HepG2 (cell line): Measurements from ENCODE around the gene SLC29A1. TPM values are rescaled to one million over a fixed set of nuclear protein-coding genes. Genes with fewer than 3 reads are reported as not detected.

ENCODE experiments used
- ETV5 ChIP-seq: IDR thresholded peaks from 2 replicates; pipeline ENCODE4 v1.6.1; 2018; ENCODE audit warnings: missing biosample characterization, missing genetic modification reagents, inconsistent platforms, borderline replicate concordance
- FOXA3 ChIP-seq: IDR thresholded peaks from 2 replicates; pipeline ENCODE4 v1.6.1; 2016; ENCODE audit warnings: missing genetic modification reagents, missing compliant biosample characterization
- HDAC2 ChIP-seq: sonication (generic); formaldehyde crosslinking; IDR thresholded peaks from 2 replicates; pipeline ENCODE4 v1.4.0; 2020; ENCODE audit warnings: missing genetic modification reagents
- KDM2A ChIP-seq: sonication (generic); formaldehyde crosslinking; IDR thresholded peaks from 2 replicates; pipeline ENCODE4 v1.4.0; 2020; ENCODE audit warnings: low read depth, missing genetic modification reagents, borderline replicate concordance
- MED13 ChIP-seq: sonication (generic); formaldehyde crosslinking; IDR thresholded peaks from 2 replicates; pipeline ENCODE4 v1.5.0; 2020; ENCODE audit warnings: missing genetic modification reagents
- PITX1 ChIP-seq: sonication (generic); formaldehyde crosslinking; IDR thresholded peaks from 2 replicates; pipeline ENCODE4 v1.5.1; 2020; ENCODE audit warnings: mild to moderate bottlenecking, missing genetic modification reagents
- POLR2G ChIP-seq: fragments of 200-400 bp; formaldehyde crosslinking; IDR thresholded peaks from 2 replicates; pipeline ENCODE4 v1.6.1; 2018; ENCODE audit warnings: mild to moderate bottlenecking, low read depth, low read length, moderate library complexity
- RXRA ChIP-seq: sonication (generic); formaldehyde crosslinking; IDR thresholded peaks from 2 replicates; pipeline ENCODE4 v1.5.1; 2020; ENCODE audit warnings: missing genetic modification reagents
- SRSF1 ChIP-seq: fragments of 200-400 bp; formaldehyde crosslinking; optimal IDR thresholded peaks from 2 replicates; pipeline ENCODE3; 2017; ENCODE audit warnings: mild to moderate bottlenecking, low read depth, low read length, moderate library complexity
- TBL1XR1 ChIP-seq: fragments of 150-350 bp; IDR thresholded peaks from 2 replicates; pipeline ENCODE4 v1.6.1; 2014; ENCODE audit warnings: borderline replicate concordance, low read length; ENCODE audit not compliant: partially characterized antibody
- TBX2 ChIP-seq: sonication (generic); formaldehyde crosslinking; IDR thresholded peaks from 2 replicates; pipeline ENCODE4 v1.5.0; 2020; ENCODE audit warnings: missing genetic modification reagents, mild to moderate bottlenecking, borderline replicate concordance
- ZFP1 ChIP-seq: IDR thresholded peaks from 2 replicates; pipeline ENCODE4 v1.6.1; 2016
- ZNF256 ChIP-seq: sonication (generic); formaldehyde crosslinking; conservative IDR thresholded peaks from 2 replicates; pipeline ENCODE4 v1.4.0; 2020; ENCODE audit warnings: missing genetic modification reagents
- polyA plus RNA-seq, 8 experiments: library from polyadenylated mRNA; depleted of rRNA in 3 of 8; stranded (reverse) in 7 of 8; unstranded in 1 of 8; fragments of >200 nt; fragmentation: Illumina TruSeq in 4 of 8; extraction: Trizol in 4 of 8; gene quantifications; 2 replicates each; pipeline versions ENCODE4 v1.2.1 to v1.2.3, GENCODE V29; 2011 to 2016; ENCODE audit warnings: low read depth in 4 of 8, missing spikeins in 1 of 8, mixed read lengths in 1 of 8; ENCODE audit not compliant: insufficient read depth in 1 of 8
- total RNA-seq, 5 experiments: library from RNA; depleted of rRNA; stranded (reverse); fragments of >200 nt; fragmentation: Illumina TruSeq; extraction: Trizol; gene quantifications; 2 replicates each; pipeline ENCODE4 v1.2.3, GENCODE V29; 2016; ENCODE audit warnings: low read depth in 1 of 5
- TF ChIP-seq, protein P1 (sequence below): sonication (generic); formaldehyde crosslinking; IDR thresholded peaks from 2 replicates; pipeline ENCODE4 v1.4.0; 2020; ENCODE audit warnings: missing genetic modification reagents
- TF ChIP-seq, protein P2 (sequence below): sonication (generic); formaldehyde crosslinking; IDR thresholded peaks from 2 replicates; pipeline ENCODE4 v1.8.0; 2022; ENCODE audit warnings: missing genetic modification reagents, mild to moderate bottlenecking, borderline replicate concordance
- TF ChIP-seq, protein P3 (sequence below): sonication (generic); formaldehyde crosslinking; IDR thresholded peaks from 2 replicates; pipeline ENCODE4 v1.5.0; 2020; ENCODE audit warnings: missing genetic modification reagents, mild to moderate bottlenecking, borderline replicate concordance
- TF ChIP-seq, protein P4 (sequence below): sonication (generic); formaldehyde crosslinking; conservative IDR thresholded peaks from 2 replicates; pipeline ENCODE4 v1.4.0; 2020; ENCODE audit warnings: missing genetic modification reagents
- TF ChIP-seq, protein P5 (sequence below): sonication (generic); formaldehyde crosslinking; conservative IDR thresholded peaks from 2 replicates; pipeline ENCODE4 v1.8.0; 2022; ENCODE audit warnings: low read depth, missing genetic modification reagents
- TF ChIP-seq, protein P6 (sequence below): sonication (generic); formaldehyde crosslinking; IDR thresholded peaks from 2 replicates; pipeline ENCODE4 v1.8.1; 2023; ENCODE audit warnings: missing genetic modification reagents, mild to moderate bottlenecking, borderline replicate concordance

SLC29A1 gene
- total and polyA plus RNA-seq, 2 of the 13 experiments (the other 11 are each of a cell fraction or from before 2014, with no cell fraction given) = 43.2 to 106 TPM

DNA sequence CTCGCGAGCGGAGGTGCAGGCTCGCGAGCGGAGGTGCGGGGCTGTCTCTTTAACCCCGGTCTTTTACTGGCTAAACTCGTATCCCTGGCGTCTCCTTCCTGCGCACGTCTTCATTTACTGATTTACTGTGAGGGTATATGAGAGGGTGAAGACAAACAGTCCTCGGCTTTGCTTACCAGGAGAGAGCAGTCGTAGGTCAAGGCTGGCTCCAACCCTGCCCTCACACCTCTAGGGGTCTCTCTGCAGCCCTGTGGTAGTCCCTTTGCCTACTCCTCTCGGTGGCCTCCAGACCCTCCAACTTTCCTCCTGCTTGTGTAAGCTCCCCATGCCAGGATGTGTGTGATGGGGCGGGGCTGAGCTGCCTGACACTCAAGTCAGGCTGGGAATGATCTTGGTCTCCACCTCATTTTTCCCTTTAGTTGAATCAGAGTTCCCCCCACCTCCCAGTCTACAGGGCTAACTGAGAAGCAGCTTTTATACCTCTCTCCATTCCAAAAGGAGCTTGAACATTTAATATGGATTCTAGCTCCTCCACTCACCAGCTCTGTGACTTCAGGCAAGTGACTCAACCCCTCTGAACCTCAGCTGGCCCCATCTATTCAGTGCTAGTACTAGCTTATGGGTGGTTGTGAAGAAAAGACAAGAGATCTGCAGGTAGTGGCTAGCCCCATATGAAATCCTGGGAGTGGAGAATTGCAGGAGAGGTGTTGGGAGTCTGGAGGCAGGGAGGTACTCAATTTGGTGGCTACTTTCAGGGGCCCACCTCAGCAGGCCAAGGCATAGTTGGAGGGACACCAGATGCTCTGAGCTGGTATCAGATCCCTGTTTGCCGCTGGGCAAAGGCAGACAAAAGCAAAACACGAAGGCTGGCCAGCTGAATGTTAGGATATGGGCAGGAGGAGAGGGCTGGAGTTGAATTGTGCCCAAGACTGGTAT lies 902 bp downstream of the SLC29A1 start (continued):
- no peak for TF ChIP-seq ZNF256
- TF ChIP-seq, protein P1, sequence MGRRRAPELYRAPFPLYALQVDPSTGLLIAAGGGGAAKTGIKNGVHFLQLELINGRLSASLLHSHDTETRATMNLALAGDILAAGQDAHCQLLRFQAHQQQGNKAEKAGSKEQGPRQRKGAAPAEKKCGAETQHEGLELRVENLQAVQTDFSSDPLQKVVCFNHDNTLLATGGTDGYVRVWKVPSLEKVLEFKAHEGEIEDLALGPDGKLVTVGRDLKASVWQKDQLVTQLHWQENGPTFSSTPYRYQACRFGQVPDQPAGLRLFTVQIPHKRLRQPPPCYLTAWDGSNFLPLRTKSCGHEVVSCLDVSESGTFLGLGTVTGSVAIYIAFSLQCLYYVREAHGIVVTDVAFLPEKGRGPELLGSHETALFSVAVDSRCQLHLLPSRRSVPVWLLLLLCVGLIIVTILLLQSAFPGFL (CRISPR knock-in tag) = no peak
- TF ChIP-seq, protein P2, sequence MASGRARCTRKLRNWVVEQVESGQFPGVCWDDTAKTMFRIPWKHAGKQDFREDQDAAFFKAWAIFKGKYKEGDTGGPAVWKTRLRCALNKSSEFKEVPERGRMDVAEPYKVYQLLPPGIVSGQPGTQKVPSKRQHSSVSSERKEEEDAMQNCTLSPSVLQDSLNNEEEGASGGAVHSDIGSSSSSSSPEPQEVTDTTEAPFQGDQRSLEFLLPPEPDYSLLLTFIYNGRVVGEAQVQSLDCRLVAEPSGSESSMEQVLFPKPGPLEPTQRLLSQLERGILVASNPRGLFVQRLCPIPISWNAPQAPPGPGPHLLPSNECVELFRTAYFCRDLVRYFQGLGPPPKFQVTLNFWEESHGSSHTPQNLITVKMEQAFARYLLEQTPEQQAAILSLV (CRISPR knock-in tag) = 0 out of 2 replicates have a peak, but pooled peaks have one; percentile 3
- no peak for TF ChIP-seq PITX1 (CRISPR knock-in tag)
- TF ChIP-seq TBL1XR1 = no peak
- TF ChIP-seq RXRA (CRISPR knock-in tag) = no peak
- TF ChIP-seq POLR2G = no peak
- TF ChIP-seq, protein P3, sequence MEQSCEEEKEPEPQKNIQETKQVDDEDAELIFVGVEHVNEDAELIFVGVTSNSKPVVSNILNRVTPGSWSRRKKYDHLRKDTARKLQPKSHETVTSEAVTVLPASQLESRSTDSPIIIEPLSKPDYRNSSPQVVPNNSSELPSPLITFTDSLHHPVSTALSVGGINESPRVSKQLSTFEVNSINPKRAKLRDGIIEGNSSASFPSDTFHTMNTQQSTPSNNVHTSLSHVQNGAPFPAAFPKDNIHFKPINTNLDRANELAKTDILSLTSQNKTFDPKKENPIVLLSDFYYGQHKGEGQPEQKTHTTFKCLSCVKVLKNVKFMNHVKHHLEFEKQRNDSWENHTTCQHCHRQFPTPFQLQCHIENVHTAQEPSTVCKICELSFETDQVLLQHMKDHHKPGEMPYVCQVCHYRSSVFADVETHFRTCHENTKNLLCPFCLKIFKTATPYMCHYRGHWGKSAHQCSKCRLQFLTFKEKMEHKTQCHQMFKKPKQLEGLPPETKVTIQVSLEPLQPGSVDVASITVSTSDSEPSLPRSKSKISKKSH = peak; percentile 0; the same call in 1 of the 2 replicates
- 0 out of 2 replicates have a peak, but pooled peaks have one; percentile 9 for TF ChIP-seq KDM2A (CRISPR knock-in tag)
- TF ChIP-seq MED13 (CRISPR knock-in tag) = no peak
- TF ChIP-seq, protein P4, sequence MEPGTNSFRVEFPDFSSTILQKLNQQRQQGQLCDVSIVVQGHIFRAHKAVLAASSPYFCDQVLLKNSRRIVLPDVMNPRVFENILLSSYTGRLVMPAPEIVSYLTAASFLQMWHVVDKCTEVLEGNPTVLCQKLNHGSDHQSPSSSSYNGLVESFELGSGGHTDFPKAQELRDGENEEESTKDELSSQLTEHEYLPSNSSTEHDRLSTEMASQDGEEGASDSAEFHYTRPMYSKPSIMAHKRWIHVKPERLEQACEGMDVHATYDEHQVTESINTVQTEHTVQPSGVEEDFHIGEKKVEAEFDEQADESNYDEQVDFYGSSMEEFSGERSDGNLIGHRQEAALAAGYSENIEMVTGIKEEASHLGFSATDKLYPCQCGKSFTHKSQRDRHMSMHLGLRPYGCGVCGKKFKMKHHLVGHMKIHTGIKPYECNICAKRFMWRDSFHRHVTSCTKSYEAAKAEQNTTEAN (CRISPR knock-in tag) = no peak
- no peak for TF ChIP-seq ETV5 (CRISPR knock-in tag)
- no peak for TF ChIP-seq ZFP1 (CRISPR knock-in tag)
- 0 out of 2 replicates have a peak, but pooled peaks have one; percentile 12 for TF ChIP-seq HDAC2 (CRISPR knock-in tag)
- TF ChIP-seq, protein P5, sequence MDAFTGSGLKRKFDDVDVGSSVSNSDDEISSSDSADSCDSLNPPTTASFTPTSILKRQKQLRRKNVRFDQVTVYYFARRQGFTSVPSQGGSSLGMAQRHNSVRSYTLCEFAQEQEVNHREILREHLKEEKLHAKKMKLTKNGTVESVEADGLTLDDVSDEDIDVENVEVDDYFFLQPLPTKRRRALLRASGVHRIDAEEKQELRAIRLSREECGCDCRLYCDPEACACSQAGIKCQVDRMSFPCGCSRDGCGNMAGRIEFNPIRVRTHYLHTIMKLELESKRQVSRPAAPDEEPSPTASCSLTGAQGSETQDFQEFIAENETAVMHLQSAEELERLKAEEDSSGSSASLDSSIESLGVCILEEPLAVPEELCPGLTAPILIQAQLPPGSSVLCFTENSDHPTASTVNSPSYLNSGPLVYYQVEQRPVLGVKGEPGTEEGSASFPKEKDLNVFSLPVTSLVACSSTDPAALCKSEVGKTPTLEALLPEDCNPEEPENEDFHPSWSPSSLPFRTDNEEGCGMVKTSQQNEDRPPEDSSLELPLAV (CRISPR knock-in tag) = no peak
- TF ChIP-seq, protein P6, sequence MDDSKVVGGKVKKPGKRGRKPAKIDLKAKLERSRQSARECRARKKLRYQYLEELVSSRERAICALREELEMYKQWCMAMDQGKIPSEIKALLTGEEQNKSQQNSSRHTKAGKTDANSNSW (CRISPR knock-in tag) = no peak; the same call in 1 of the 2 replicates
- no peak for TF ChIP-seq SRSF1
- no peak for TF ChIP-seq FOXA3 (CRISPR knock-in tag)
- 0 out of 2 replicates have a peak, but pooled peaks have one; percentile 4 for TF ChIP-seq TBX2 (CRISPR knock-in tag)
